ENCODE results near the gene TDRD12.
A peak's percentile ranks its signal among the peaks of the same experiment; 100 is the strongest.
"Not testable (repeated sequence)": the region's sequence is repeated elsewhere in the genome, so short reads cannot be mapped to it uniquely, and the experiment has no call there.

Gene TDRD12

GRCh38 chr19:32832094-32832493 is 112.5 kb downstream of the TDRD12 start:
- DNase-seq, result not testable (repeated sequence)

GRCh38 chr19:32832825-32833224 is 113.3 kb downstream of the TDRD12 start:
- DNase-seq, result not testable (repeated sequence)

GRCh38 chr19:32833388-32833787 is 113.8 kb downstream of the TDRD12 start:
- not testable (repeated sequence) for DNase-seq

GRCh38 chr19:32837531-32837930 is 118.0 kb downstream of the TDRD12 start:
- DNase-seq, result peak in 1 of 3 donors; percentile 7

- no peak for DNase-seq
These were observed 122.5 kb downstream of the TDRD12 start for GRCh38 chr19:32842061-32842460.

- no peak for DNase-seq
These were observed 124.2 kb downstream of the TDRD12 start for GRCh38 chr19:32843716-32844245.

- DNase-seq, result not testable (repeated sequence)
These were observed 128.5 kb downstream of the TDRD12 start for GRCh38 chr19:32848035-32848434.

- no peak for DNase-seq
These were observed 132.6 kb downstream of the TDRD12 start for GRCh38 chr19:32852216-32852615.

- not testable (repeated sequence) for DNase-seq
These were observed 137.3 kb downstream of the TDRD12 start for GRCh38 chr19:32856818-32857217.

- DNase-seq, result no peak
These were observed 138.0 kb downstream of the TDRD12 start for GRCh38 chr19:32857584-32857983.

GRCh38 chr19:32858155-32858554 is 138.6 kb downstream of the TDRD12 start:
- no peak for DNase-seq

GRCh38 chr19:32858559-32858958 is 139.0 kb downstream of the TDRD12 start:
- DNase-seq, result no peak

GRCh38 chr19:32859591-32859990 is 140.0 kb downstream of the TDRD12 start:
- no peak for DNase-seq

- no peak for DNase-seq
These were observed 142.0 kb downstream of the TDRD12 start for GRCh38 chr19:32861596-32861995.

GRCh38 chr19:32862173-32862572 is 142.6 kb downstream of the TDRD12 start:
- DNase-seq, result no peak

GRCh38 chr19:32862741-32863140 is 143.2 kb downstream of the TDRD12 start:
- no peak for DNase-seq

- DNase-seq, result no peak
These were observed 143.7 kb downstream of the TDRD12 start for GRCh38 chr19:32863301-32863700.

- DNase-seq, result no peak
These were observed 144.3 kb downstream of the TDRD12 start for GRCh38 chr19:32863841-32864240.

- DNase-seq, result no peak
These were observed 144.9 kb downstream of the TDRD12 start for GRCh38 chr19:32864318-32865007.

GRCh38 chr19:32865326-32865725 is 145.8 kb downstream of the TDRD12 start:
- DNase-seq, result no peak

GRCh38 chr19:32866061-32866460 is 146.5 kb downstream of the TDRD12 start:
- no peak for DNase-seq

GRCh38 chr19:32866564-32867265 is 147.1 kb downstream of the TDRD12 start:
- no peak for DNase-seq

GRCh38 chr19:32867436-32867835 is 147.9 kb downstream of the TDRD12 start:
- DNase-seq, result not testable (repeated sequence)

Measured in suppressor macrophage treated with lipopolysaccharide for 1 hour (primary cell).